OCI-LY1 (cell line): Measurements from ENCODE around the gene MDH1B.

Experiments
- H2AFZ ChIP-seq: fragments of 200-600 bp; sonication (generic), shearing (Covaris generic); 2 replicates; pipeline ENCODE4 v1.6.0; 2014; ENCODE audit warnings: antibody characterized with exemption, mild to moderate bottlenecking, low read length
- H3F3A ChIP-seq: fragments of 200-600 bp; sonication (generic), shearing (Covaris generic); 2 replicates; pipeline ENCODE4 v1.6.0; 2014; ENCODE audit warnings: mild to moderate bottlenecking, antibody characterized with exemption, low read length, moderate library complexity; ENCODE audit not compliant: insufficient read depth
- H3K27ac ChIP-seq: fragments of 200-600 bp; sonication (generic); 2 replicates; pipeline ENCODE4 v1.5.1; 2014; ENCODE audit warnings: low read length, mixed run types, mild to moderate bottlenecking, low read depth; ENCODE audit not compliant: poor library complexity, severe bottlenecking
- H3K27me3 ChIP-seq: fragments of 200-600 bp; sonication (generic); 2 replicates; pipeline ENCODE4 v1.6.0; 2014; ENCODE audit warnings: antibody characterized with exemption, mild to moderate bottlenecking, low read length, moderate library complexity; ENCODE audit not compliant: insufficient read depth
- H3K36me3 ChIP-seq: fragments of 200-600 bp; sonication (generic); 2 replicates; pipeline ENCODE4 v1.6.1; 2014; ENCODE audit warnings: mild to moderate bottlenecking, antibody characterized with exemption, low read length, moderate library complexity, mixed read lengths; ENCODE audit not compliant: insufficient read depth
- H3K4me1 ChIP-seq: fragments of 200-600 bp; sonication (generic); 2 replicates; pipeline ENCODE4 v1.5.1; 2014; ENCODE audit warnings: mild to moderate bottlenecking, low read length, moderate library complexity; ENCODE audit not compliant: insufficient read depth, severe bottlenecking
- H3K4me2 ChIP-seq: fragments of 200-600 bp; sonication (generic), shearing (Covaris generic); 2 replicates; pipeline ENCODE4 v1.6.1; 2014; ENCODE audit warnings: low read length
- H3K4me3 ChIP-seq: fragments of 200-600 bp; sonication (generic); 2 replicates; pipeline ENCODE4 v1.5.1; 2014; ENCODE audit warnings: low read length, low read depth, mild to moderate bottlenecking, mixed read lengths; ENCODE audit not compliant: poor library complexity, severe bottlenecking
- H3K79me2 ChIP-seq: fragments of 200-600 bp; shearing (Covaris generic); 2 replicates; pipeline ENCODE4 v1.6.1; 2016; ENCODE audit warnings: mixed run types, low read length, mixed read lengths; ENCODE audit not compliant: insufficient read depth
- H3K9ac ChIP-seq: fragments of 200-600 bp; sonication (generic), shearing (Covaris generic); 2 replicates; pipeline ENCODE4 v1.6.1; 2014; ENCODE audit warnings: mild to moderate bottlenecking, low read length, mixed read lengths
- H3K9me2 ChIP-seq: fragments of 200-600 bp; sonication (generic), shearing (Covaris generic); 2 replicates; pipeline ENCODE4 v1.6.1; 2014; ENCODE audit warnings: low read depth, mild to moderate bottlenecking, low read length, mixed read lengths
- H3K9me3 ChIP-seq: fragments of 200-600 bp; shearing (Covaris generic); 2 replicates; pipeline ENCODE4 v1.6.1; 2014; ENCODE audit warnings: low read length, mixed read lengths
- H4K20me1 ChIP-seq: fragments of 200-600 bp; sonication (generic), shearing (Covaris generic); 2 replicates; pipeline ENCODE4 v1.6.0; 2016; ENCODE audit warnings: mild to moderate bottlenecking, low read length; ENCODE audit not compliant: insufficient read depth
- CTCF ChIP-seq: fragments of 200-600 bp; sonication (generic), shearing (Covaris generic); IDR thresholded peaks from 2 replicates; pipeline ENCODE4 v1.5.1; 2017; ENCODE audit warnings: mild to moderate bottlenecking, antibody characterized with exemption, low read length, moderate library complexity, mixed read lengths
- EZH2 ChIP-seq: fragments of 200-600 bp; sonication (generic), shearing (Covaris generic); IDR thresholded peaks from 2 replicates; pipeline ENCODE4 v1.8.0; 2017; ENCODE audit warnings: borderline replicate concordance, mixed run types, mild to moderate bottlenecking, antibody characterized with exemption, low read length, moderate library complexity, mixed read lengths

Gene MDH1B

GRCh38 chr2:206733341-206733740, 31.8 kb downstream of the MDH1B start:
- H3K4me3 ChIP-seq: no peak overlapping the region
- no peaks in the 10 kb centered on the region for H3K9me2 ChIP-seq
- H2AFZ ChIP-seq: no peak overlapping the region
- no peak overlapping the region for H3K9ac ChIP-seq
- TF ChIP-seq CTCF: no peak
- no peak for TF ChIP-seq EZH2
- no peak overlapping the region for H3K4me2 ChIP-seq
- H4K20me1 ChIP-seq: no peaks in the 10 kb centered on the region
- H3K36me3 ChIP-seq: no peaks in the 10 kb centered on the region
- no peak overlapping the region for H3K27ac ChIP-seq
- H3K79me2 ChIP-seq: no peaks in the 10 kb centered on the region
- H3K9me3 ChIP-seq: no peaks in the 10 kb centered on the region
- no peaks in the 10 kb centered on the region for H3K4me1 ChIP-seq
- H3K27me3 ChIP-seq: no peaks in the 10 kb centered on the region
- no peaks in the 10 kb centered on the region for H3F3A ChIP-seq

GRCh38 chr2:206728277-206729199, 36.6 kb downstream of the MDH1B start:
- no peaks in the 10 kb centered on the region for H3K79me2 ChIP-seq
- H3K9me3 ChIP-seq: no peaks in the 10 kb centered on the region
- H2AFZ ChIP-seq: no peak overlapping the region
- H3K4me3 ChIP-seq: no peak overlapping the region
- H4K20me1 ChIP-seq: no peaks in the 10 kb centered on the region
- H3K27me3 ChIP-seq: no peaks in the 10 kb centered on the region
- no peaks in the 10 kb centered on the region for H3F3A ChIP-seq
- no peaks in the 10 kb centered on the region for H3K36me3 ChIP-seq
- H3K4me2 ChIP-seq: no peak overlapping the region
- no peak for TF ChIP-seq CTCF
- TF ChIP-seq EZH2: no peak
- H3K9ac ChIP-seq: no peak overlapping the region
- H3K27ac ChIP-seq: no peak overlapping the region
- H3K4me1 ChIP-seq: no peaks in the 10 kb centered on the region
- no peaks in the 10 kb centered on the region for H3K9me2 ChIP-seq

GRCh38 chr2:206727287-206727686, 37.8 kb downstream of the MDH1B start:
- no peaks in the 10 kb centered on the region for H4K20me1 ChIP-seq
- no peaks in the 10 kb centered on the region for H3K36me3 ChIP-seq
- no peak overlapping the region for H3K4me2 ChIP-seq
- H3K27ac ChIP-seq: no peak overlapping the region
- TF ChIP-seq EZH2 (no peak), CTCF (no peak)
- no peak overlapping the region for H2AFZ ChIP-seq
- no peaks in the 10 kb centered on the region for H3K79me2 ChIP-seq
- H3K4me1 ChIP-seq: no peaks in the 10 kb centered on the region
- no peaks in the 10 kb centered on the region for H3F3A ChIP-seq
- H3K9ac ChIP-seq: no peak overlapping the region
- H3K9me3 ChIP-seq: no peaks in the 10 kb centered on the region
- no peak overlapping the region for H3K4me3 ChIP-seq
- no peaks in the 10 kb centered on the region for H3K27me3 ChIP-seq
- no peaks in the 10 kb centered on the region for H3K9me2 ChIP-seq
